Activated naive CD4-positive, alpha-beta T cell treated with anti-CD3 and anti-CD28 coated beads for 36 hours (primary cell): ENCODE data around the gene MRPS9. TPM values are rescaled to one million over a fixed set of nuclear protein-coding genes. Genes with fewer than 3 reads are reported as not detected.

Source experiments
- CTCF ChIA-PET: fragments of 350-600 bp; sonication (Branson Sonifier 250); formaldehyde crosslinking; loops from one replicate; lab custom pipeline; 2021; ENCODE audit warnings: antibody characterized with exemption; lab: Charles Lee
- DNase-seq: peaks from one replicate; pipeline ENCODE4 v3.0.0-alpha.2; 2020
- H3K27ac Mint-ChIP-seq: one replicate; pipeline ENCODE4 v1.8.0; 2021; ENCODE audit warnings: mild to moderate bottlenecking, mixed read lengths
- H3K27me3 Mint-ChIP-seq: one replicate; pipeline ENCODE4 v1.8.0; 2021; ENCODE audit warnings: low read depth, mixed read lengths
- H3K36me3 Mint-ChIP-seq: one replicate; pipeline ENCODE4 v1.8.0; 2021; ENCODE audit warnings: low read depth, mixed read lengths
- H3K4me1 Mint-ChIP-seq: one replicate; pipeline ENCODE4 v1.8.0; 2021; ENCODE audit warnings: low read depth, mixed read lengths
- H3K4me3 Mint-ChIP-seq: one replicate; pipeline ENCODE4 v1.8.0; 2021; ENCODE audit warnings: mild to moderate bottlenecking, moderate library complexity, mixed read lengths
- H3K9me3 Mint-ChIP-seq: one replicate; pipeline ENCODE4 v1.8.0; 2021; ENCODE audit warnings: mixed read lengths
- intact Hi-C: fragments of 100-400 bp; cut with micrococcal nuclease; formaldehyde crosslinking; loops from one replicate; pipeline ENCODE4 v1.15.1; 2023
- total RNA-seq, 2 experiments: library from RNA; stranded (reverse); gene quantifications; one replicate each; pipeline ENCODE4 v1.2.3, GENCODE V29; 2021

The MRPS9 gene
- total RNA-seq, 2 experiments from 2014 or later = 42.1 to 45.3 TPM

DNA sequence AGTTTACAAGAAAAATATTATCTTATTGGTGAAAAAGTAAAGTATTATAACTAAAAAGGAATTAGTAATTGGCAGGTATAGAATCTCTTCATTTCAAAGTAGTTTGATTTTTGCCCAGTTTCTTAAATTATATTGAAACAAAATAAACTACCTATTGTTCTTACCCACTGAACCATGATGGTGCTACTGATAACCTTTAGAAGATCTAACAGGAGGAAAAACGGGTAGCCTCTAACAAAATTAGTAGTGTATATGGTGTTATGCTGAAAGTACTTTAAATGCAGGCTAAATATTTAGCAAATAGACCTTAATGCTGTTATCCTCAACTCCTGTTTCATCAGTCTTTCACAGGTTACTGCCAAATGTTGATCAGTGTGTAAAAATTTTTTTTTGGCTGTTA lies 19.1 kb downstream of the MRPS9 start:
- intact Hi-C loops = no loop called here

GRCh38 chr2:105061560-105061959 lies 23.7 kb downstream of the MRPS9 start:
- peaks cover 12% of the 10 kb centered on the region for H3K36me3 Mint-ChIP-seq
- no peaks in the 10 kb centered on the region for H3K9me3 Mint-ChIP-seq
- no peaks in the 10 kb centered on the region for H3K27me3 Mint-ChIP-seq
- DNase-seq = no peak
- no peak overlapping the region for H3K4me3 Mint-ChIP-seq
- no peak overlapping the region for H3K27ac Mint-ChIP-seq
- CTCF ChIA-PET = no interaction called here
- no peaks in the 10 kb centered on the region for H3K4me1 Mint-ChIP-seq
- intact Hi-C loops = no loop called here

More for the DNA sequence above, 19.1 kb downstream of the MRPS9 start:
- CTCF ChIA-PET = no interaction called here
- Mint-ChIP-seq H3K9me3 (peaks cover 8% of the 10 kb centered on the region), H3K4me1 (peaks cover 7% of the 10 kb centered on the region), H3K27me3 (no peaks in the 10 kb centered on the region), H3K27ac (no peak overlapping the region), H3K36me3 (peaks cover 28% of the 10 kb centered on the region), H3K4me3 (no peak overlapping the region)
- DNase-seq = no peak

DNA sequence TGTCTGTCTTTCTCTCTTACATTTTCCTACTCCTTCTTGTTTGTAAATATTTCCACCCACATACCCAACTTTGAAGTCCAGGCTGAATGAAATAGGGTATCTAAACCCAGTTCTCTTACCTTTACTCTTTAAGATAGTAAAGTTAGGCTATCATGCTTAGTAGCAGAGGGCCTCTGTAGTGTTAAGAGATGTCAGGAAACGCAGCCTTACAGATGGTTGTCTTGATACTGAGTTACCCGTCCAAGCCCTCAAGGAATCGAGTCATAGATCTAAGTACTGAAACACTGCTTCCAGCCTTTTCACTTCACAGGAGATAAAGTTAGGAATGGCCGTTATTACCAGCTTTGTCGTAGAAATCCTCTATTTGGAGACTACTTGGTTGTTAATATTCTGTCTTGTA lies 24.3 kb downstream of the MRPS9 start:
- CTCF ChIA-PET = no interaction called here
- Mint-ChIP-seq H3K4me1 (no peaks in the 10 kb centered on the region), H3K9me3 (no peaks in the 10 kb centered on the region), H3K27me3 (no peaks in the 10 kb centered on the region), H3K27ac (no peak overlapping the region), H3K4me3 (no peak overlapping the region), H3K36me3 (peaks cover 12% of the 10 kb centered on the region)
- intact Hi-C loops = no loop called here
- DNase-seq = no peak

GRCh38 chr2:105068387-105068786 lies 30.5 kb downstream of the MRPS9 start:
- CTCF ChIA-PET = interaction anchor here (0.6 kb wide), 1 partner anchor 108 kb away, joined by 3 read pairs; no protein-coding TSS in a partner anchor
- H3K4me1 Mint-ChIP-seq = peaks cover 5% of the 10 kb centered on the region
- peaks cover 3% of the 10 kb centered on the region for H3K36me3 Mint-ChIP-seq
- intact Hi-C loops = no loop called here
- no peaks in the 10 kb centered on the region for H3K27me3 Mint-ChIP-seq
- H3K27ac Mint-ChIP-seq = peak overlapping the region; percentile 1
- H3K4me3 Mint-ChIP-seq = no peak overlapping the region
- H3K9me3 Mint-ChIP-seq = no peaks in the 10 kb centered on the region
- no peak for DNase-seq

GRCh38 chr2:105068875-105069274 lies 31.0 kb downstream of the MRPS9 start:
- CTCF ChIA-PET = interaction anchor here (0.6 kb wide), 1 partner anchor 760 kb away, joined by 4 read pairs; no protein-coding TSS in a partner anchor
- H3K4me1 Mint-ChIP-seq = peaks cover 5% of the 10 kb centered on the region

DNA sequence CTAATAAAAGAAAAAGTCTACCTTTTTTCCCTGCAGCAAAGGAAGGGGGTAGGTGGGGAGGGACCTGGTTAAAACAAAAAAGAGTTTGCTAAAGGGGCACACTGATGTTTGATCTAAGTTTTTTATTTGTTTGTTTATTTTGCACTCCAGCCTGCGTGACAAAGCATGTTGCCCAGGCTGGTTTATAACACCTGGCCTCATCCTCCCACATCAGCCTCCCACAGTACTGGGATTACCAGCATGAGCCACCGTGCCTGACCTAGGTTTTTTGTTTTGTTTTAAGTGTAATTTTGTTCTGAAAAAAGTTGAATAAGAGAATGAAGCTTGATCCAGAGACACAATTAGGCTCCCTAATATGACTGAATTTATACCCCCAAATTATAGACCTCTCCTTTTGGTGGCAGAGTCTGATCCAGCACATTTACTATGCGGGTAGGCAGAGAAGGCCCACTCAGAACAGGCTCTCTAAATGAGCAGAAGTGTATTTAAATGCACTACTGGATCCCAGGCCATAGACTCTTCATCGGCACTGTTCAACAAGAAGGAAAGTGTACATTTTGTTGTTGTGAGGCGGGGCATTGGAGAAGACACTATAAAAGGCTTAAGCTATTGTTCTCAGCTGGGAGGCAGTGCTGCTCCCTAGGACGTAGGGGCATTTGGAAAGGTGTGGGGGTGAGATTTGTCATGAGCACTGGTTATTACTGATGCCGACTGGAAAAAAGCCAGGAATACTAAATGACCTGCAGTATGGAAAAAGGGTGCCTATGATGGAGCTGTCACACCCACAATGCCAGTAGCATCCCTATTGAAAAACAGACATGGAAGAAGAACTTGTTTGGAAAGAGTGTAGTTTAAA lies 32.4 kb downstream of the MRPS9 start:
- Mint-ChIP-seq H3K9me3 (no peaks in the 10 kb centered on the region), H3K27ac (no peak overlapping the region), H3K4me3 (no peak overlapping the region), H3K27me3 (no peaks in the 10 kb centered on the region), H3K36me3 (peaks cover 8% of the 10 kb centered on the region), H3K4me1 (peaks cover 5% of the 10 kb centered on the region)
- intact Hi-C loops = no loop called here
- CTCF ChIA-PET = interaction anchor here (1.5 kb wide), 1 partner anchor 169 kb away, joined by 3 read pairs; no protein-coding TSS in a partner anchor
- no peak for DNase-seq

More at GRCh38 chr2:105068875-105069274, 31.0 kb downstream of the MRPS9 start:
- peak overlapping the region; percentile 1 for H3K27ac Mint-ChIP-seq
- no peaks in the 10 kb centered on the region for H3K9me3 Mint-ChIP-seq
- peaks cover 4% of the 10 kb centered on the region for H3K36me3 Mint-ChIP-seq
- no peak for DNase-seq
- H3K27me3 Mint-ChIP-seq = no peaks in the 10 kb centered on the region
- intact Hi-C loops = no loop called here
- H3K4me3 Mint-ChIP-seq = no peak overlapping the region

- Mint-ChIP-seq H3K9me3 (no peaks in the 10 kb centered on the region), H3K4me1 (peaks cover 5% of the 10 kb centered on the region), H3K27me3 (no peaks in the 10 kb centered on the region), H3K36me3 (peaks cover 8% of the 10 kb centered on the region), H3K4me3 (no peak overlapping the region), H3K27ac (no peak overlapping the region)
- intact Hi-C loops = no loop called here
- no peak for DNase-seq
- CTCF ChIA-PET = interaction anchor here (1.5 kb wide), 1 partner anchor 168 kb away, joined by 3 read pairs; no protein-coding TSS in a partner anchor
These were observed 33.5 kb downstream of the MRPS9 start for GRCh38 chr2:105071379-105071778.

DNA sequence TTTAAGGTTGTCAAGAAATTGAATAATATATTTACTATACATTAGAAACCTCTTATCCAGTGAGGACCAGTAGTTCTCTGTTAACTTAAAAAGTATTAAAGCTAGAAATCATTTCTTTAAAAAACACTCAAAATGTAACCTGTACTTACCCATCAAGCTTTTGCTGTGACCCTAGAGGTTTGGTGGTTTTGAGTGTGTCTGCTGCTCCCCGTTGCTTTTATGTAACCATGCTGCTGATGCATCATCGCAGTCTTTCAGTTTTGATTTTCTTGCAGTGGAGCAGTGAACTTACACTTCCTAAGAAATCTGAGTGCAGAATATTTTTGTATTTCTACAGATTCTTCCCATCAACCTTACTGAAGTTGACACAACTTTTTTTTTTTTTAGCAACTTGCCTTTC lies 34.2 kb downstream of the MRPS9 start:
- peaks cover 11% of the 10 kb centered on the region for H3K36me3 Mint-ChIP-seq
- no peaks in the 10 kb centered on the region for H3K9me3 Mint-ChIP-seq
- H3K27me3 Mint-ChIP-seq = no peaks in the 10 kb centered on the region
- CTCF ChIA-PET = no interaction called here
- no peak overlapping the region for H3K27ac Mint-ChIP-seq
- H3K4me1 Mint-ChIP-seq = peaks cover 5% of the 10 kb centered on the region
- no peak overlapping the region for H3K4me3 Mint-ChIP-seq
- intact Hi-C loops = no loop called here
- peak; percentile 43 for DNase-seq

- Mint-ChIP-seq H3K27ac (no peak overlapping the region), H3K4me1 (peaks cover 5% of the 10 kb centered on the region), H3K4me3 (no peak overlapping the region), H3K9me3 (no peaks in the 10 kb centered on the region), H3K36me3 (peaks cover 10% of the 10 kb centered on the region), H3K27me3 (no peaks in the 10 kb centered on the region)
- intact Hi-C loops = no loop called here
- CTCF ChIA-PET = no interaction called here
- no peak for DNase-seq
These were observed 35.7 kb downstream of the MRPS9 start for GRCh38 chr2:105073591-105073990.

GRCh38 chr2:105076121-105076520 lies 38.3 kb downstream of the MRPS9 start:
- Mint-ChIP-seq H3K36me3 (peaks cover 17% of the 10 kb centered on the region), H3K27ac (no peak overlapping the region), H3K4me1 (peaks cover 3% of the 10 kb centered on the region), H3K9me3 (no peaks in the 10 kb centered on the region), H3K4me3 (no peak overlapping the region), H3K27me3 (no peaks in the 10 kb centered on the region)
- DNase-seq = no peak
- CTCF ChIA-PET = no interaction called here
- intact Hi-C loops = no loop called here

DNA sequence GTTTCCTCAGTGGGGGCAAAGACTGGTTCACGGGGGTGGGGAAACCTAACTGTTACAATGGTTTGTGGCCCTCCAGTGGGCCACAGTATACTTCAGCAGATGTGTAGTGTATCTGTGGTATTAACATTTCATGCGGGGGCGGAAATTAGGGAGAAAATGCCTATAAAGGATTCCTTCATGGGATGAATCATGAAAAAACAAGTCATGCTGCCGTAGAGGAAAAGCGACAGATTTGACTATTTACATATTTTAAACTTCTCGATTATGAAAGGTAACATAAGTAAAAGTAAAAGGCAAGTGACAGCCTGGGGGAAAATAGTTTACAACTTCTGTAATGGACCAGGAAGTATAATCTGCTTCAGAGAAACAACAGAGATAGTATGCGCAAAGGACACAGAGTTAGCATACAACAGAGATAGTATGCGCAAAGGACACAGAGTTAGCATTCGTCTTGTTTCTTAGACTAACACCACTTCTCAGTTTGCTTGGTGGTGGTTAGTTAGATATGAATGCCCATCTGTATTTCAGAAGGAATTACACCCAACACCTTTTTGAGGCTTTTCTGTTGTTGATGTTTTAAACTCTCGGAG lies 41.1 kb downstream of the MRPS9 start:
- no peaks in the 10 kb centered on the region for H3K9me3 Mint-ChIP-seq
- peaks cover 18% of the 10 kb centered on the region for H3K36me3 Mint-ChIP-seq
- DNase-seq = no peak
- CTCF ChIA-PET = no interaction called here
- H3K27me3 Mint-ChIP-seq = no peaks in the 10 kb centered on the region
- no peaks in the 10 kb centered on the region for H3K4me1 Mint-ChIP-seq
- no peak overlapping the region for H3K27ac Mint-ChIP-seq
- no peak overlapping the region for H3K4me3 Mint-ChIP-seq
- intact Hi-C loops = no loop called here

DNA sequence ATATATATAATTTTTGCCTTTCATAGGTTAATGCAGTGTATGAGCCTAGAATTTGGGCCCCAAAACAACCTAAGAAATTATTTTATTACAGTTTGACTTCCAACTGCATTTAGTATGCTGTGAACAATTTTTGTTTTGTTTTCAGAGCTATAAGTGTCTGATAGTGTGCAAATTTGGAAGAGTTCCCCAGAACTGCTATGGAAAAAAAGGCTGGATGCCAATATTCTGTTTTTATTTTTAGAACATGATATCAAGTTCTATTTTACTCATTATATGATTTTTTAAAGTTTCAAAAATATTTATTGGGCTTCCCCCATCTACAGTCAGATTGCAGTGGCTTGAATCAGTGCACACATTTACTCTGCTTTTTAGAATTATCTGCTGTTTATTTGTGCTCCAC lies 42.6 kb downstream of the MRPS9 start:
- Mint-ChIP-seq H3K4me1 (peaks cover 2% of the 10 kb centered on the region), H3K4me3 (no peak overlapping the region), H3K9me3 (no peaks in the 10 kb centered on the region), H3K27ac (no peak overlapping the region), H3K27me3 (no peaks in the 10 kb centered on the region), H3K36me3 (peaks cover 14% of the 10 kb centered on the region)
- intact Hi-C loops = no loop called here
- no peak for DNase-seq
- CTCF ChIA-PET = no interaction called here
